Type B pancreatic cell (in vitro differentiated cells): ENCODE data around the gene LIPH. TPM values are rescaled to one million over a fixed set of nuclear protein-coding genes. Genes with fewer than 3 reads are reported as not detected.
"Not testable (repeated sequence)": the region's sequence is repeated elsewhere in the genome, so short reads cannot be mapped to it uniquely, and the experiment has no call there.

Source experiments
- DNase-seq: peaks from one replicate; pipeline ENCODE4 v3.0.0; 2021; ENCODE audit warnings: mixed read lengths; ENCODE audit not compliant: unreplicated experiment; ENCODE audit errors: extremely low spot score
- H3K27ac Mint-ChIP-seq: 2 replicates; pipeline ENCODE4 v1.8.0; 2021; ENCODE audit warnings: mild to moderate bottlenecking, mixed read lengths
- H3K27me3 Mint-ChIP-seq: 2 replicates; pipeline ENCODE4 v1.8.0; 2021; ENCODE audit warnings: mixed read lengths
- H3K36me3 Mint-ChIP-seq: 2 replicates; pipeline ENCODE4 v1.8.0; 2021; ENCODE audit warnings: mixed read lengths
- H3K4me1 Mint-ChIP-seq: one replicate; pipeline ENCODE4 v1.8.0; 2021; ENCODE audit warnings: mixed read lengths; ENCODE audit not compliant: unreplicated experiment
- H3K4me3 Mint-ChIP-seq: 2 replicates; pipeline ENCODE4 v1.8.0; 2021; ENCODE audit warnings: mild to moderate bottlenecking, mixed read lengths
- H3K9me3 Mint-ChIP-seq: 2 replicates; pipeline ENCODE4 v1.8.0; 2021; ENCODE audit warnings: mixed read lengths
- CTCF ChIP-seq: fragments of 200-600 bp; sonication (generic); conservative IDR thresholded peaks from 2 replicates; pipeline ENCODE4 v1.5.0; 2021; ENCODE audit warnings: antibody characterized with exemption, mild to moderate bottlenecking
- total RNA-seq: library from RNA; stranded (reverse); gene quantifications from 2 replicates; pipeline ENCODE4 v1.2.1, GENCODE V29; 2021; ENCODE audit warnings: low replicate concordance

The LIPH gene
- total RNA-seq, 1 donor from 2014 or later, result 5.3 TPM

GRCh38 chr3:185575108-185575869 lies 22.9 kb upstream of the LIPH start:
- peak; percentile 76 for TF ChIP-seq CTCF
- H3K9me3 Mint-ChIP-seq, H3K27me3 Mint-ChIP-seq, H3K4me1 Mint-ChIP-seq, DNase-seq, H3K36me3 Mint-ChIP-seq, H3K4me3 Mint-ChIP-seq: not testable (repeated sequence)
- peak overlapping the region; percentile 24 for H3K27ac Mint-ChIP-seq

GRCh38 chr3:185572183-185572582 lies 19.8 kb upstream of the LIPH start:
- Mint-ChIP-seq H3K4me3 (no peak overlapping the region), H3K9me3 (peaks cover 4% of the 10 kb centered on the region), H3K27ac (no peak overlapping the region), H3K36me3 (no peaks in the 10 kb centered on the region), H3K27me3 (no peaks in the 10 kb centered on the region), H3K4me1 (peaks cover 5% of the 10 kb centered on the region)
- TF ChIP-seq CTCF, result no peak
- DNase-seq, result no peak

- no peak for TF ChIP-seq CTCF
- DNase-seq, result peak; percentile 6
- Mint-ChIP-seq H3K4me1 (peaks cover 12% of the 10 kb centered on the region), H3K27me3 (peaks cover 20% of the 10 kb centered on the region), H3K36me3 (no peaks in the 10 kb centered on the region), H3K4me3 (no peak overlapping the region), H3K27ac (peak overlapping the region; percentile 89), H3K9me3 (no peaks in the 10 kb centered on the region)
These were observed 9.6 kb upstream of the LIPH start for GRCh38 chr3:185561958-185562357.

GRCh38 chr3:185561374-185561943 lies 9.1 kb upstream of the LIPH start:
- Mint-ChIP-seq H3K27me3 (peaks cover 20% of the 10 kb centered on the region), H3K27ac (peak overlapping the region; percentile 89), H3K4me1 (peaks cover 12% of the 10 kb centered on the region), H3K4me3 (no peak overlapping the region), H3K36me3 (no peaks in the 10 kb centered on the region), H3K9me3 (no peaks in the 10 kb centered on the region)
- TF ChIP-seq CTCF, result no peak
- peak; percentile 20 for DNase-seq

- peak overlapping the region; percentile 65 for H3K27ac Mint-ChIP-seq
- no peak overlapping the region for H3K4me3 Mint-ChIP-seq
- peaks cover 20% of the 10 kb centered on the region for H3K27me3 Mint-ChIP-seq
- no peaks in the 10 kb centered on the region for H3K9me3 Mint-ChIP-seq
- no peaks in the 10 kb centered on the region for H3K36me3 Mint-ChIP-seq
- no peak for TF ChIP-seq CTCF
- DNase-seq, result no peak
- peaks cover 12% of the 10 kb centered on the region for H3K4me1 Mint-ChIP-seq
These were observed 8.3 kb upstream of the LIPH start for GRCh38 chr3:185560676-185561075.
